IMR-90 (cell line): ENCODE results near the gene IQSEC1. TPM values are rescaled to one million over a fixed set of nuclear protein-coding genes. Genes with fewer than 3 reads are reported as not detected.

Source experiments
- ATAC-seq: fragments of 200-7000 bp; cut with Tn5 transposase; 2 replicates; pipeline ENCODE4 v1.9.1; 2020; ENCODE audit warnings: low read depth, mild to moderate bottlenecking, moderate library complexity
- BruUV-seq: library from RNA; stranded (reverse); fragments of 400-500 nt; replicated peaks from 2 replicates; lab custom pipeline; 2021; lab: Mats Ljungman, UMichigan
- CTCF ChIA-PET: fragments of 300-600 bp; formaldehyde crosslinking; extraction: SDS; loops from one replicate; lab custom pipeline; 2021; ENCODE audit warnings: antibody characterized with exemption; lab: Yijun Ruan, JAX
- POLR2A ChIA-PET: fragments of 300-600 bp; sonication (Branson Sonifier 250); formaldehyde crosslinking; loops from one replicate; lab custom pipeline; 2022; ENCODE audit warnings: antibody characterized with exemption; ENCODE audit not compliant: unreplicated experiment; lab: Charles Lee
- DNase-seq: peaks from one replicate; pipeline ENCODE4 v3.0.0; 2013
- H2AFZ ChIP-seq: replicated peaks from 2 replicates; pipeline ENCODE3; 2013; ENCODE audit warnings: low read length, mild to moderate bottlenecking; ENCODE audit not compliant: poor library complexity
- H2AK5ac ChIP-seq: 2 replicates; pipeline ENCODE4 v1.6.1; 2013; ENCODE audit warnings: low read depth, low read length, inconsistent platforms
- H2AK9ac ChIP-seq: replicated peaks from 2 replicates; pipeline ENCODE3; 2013; ENCODE audit warnings: mild to moderate bottlenecking, low read depth, low read length, moderate library complexity; ENCODE audit not compliant: poor library complexity
- H2BK120ac ChIP-seq: 2 replicates; pipeline ENCODE4 v1.6.1; 2013; ENCODE audit warnings: low read depth, low read length, inconsistent platforms
- H2BK15ac ChIP-seq: 3 replicates; pipeline ENCODE4 v1.6.1; 2013; ENCODE audit warnings: low read depth, low read length, inconsistent platforms
- H2BK20ac ChIP-seq: 2 replicates; pipeline ENCODE4 v1.6.1; 2013; ENCODE audit warnings: low read depth, mild to moderate bottlenecking, inconsistent platforms, low read length, moderate library complexity
- H2BK5ac ChIP-seq: 2 replicates; pipeline ENCODE4 v1.6.1; 2013; ENCODE audit warnings: mild to moderate bottlenecking, low read depth, low read length, inconsistent platforms; ENCODE audit not compliant: poor library complexity, severe bottlenecking
- H3K14ac ChIP-seq: replicated peaks from 2 replicates; pipeline ENCODE4 v1.6.1; 2013; ENCODE audit warnings: low read depth, low read length, inconsistent platforms
- H3K18ac ChIP-seq: 2 replicates; pipeline ENCODE4 v1.6.1; 2013; ENCODE audit warnings: low read depth, low read length, control low read depth
- H3K23ac ChIP-seq: 2 replicates; pipeline ENCODE4 v1.6.1; 2013; ENCODE audit warnings: low read depth, low read length, inconsistent platforms
- H3K27ac ChIP-seq: 2 replicates; pipeline ENCODE4 v1.5.1; 2013; ENCODE audit warnings: mild to moderate bottlenecking, control low read depth, low read length; ENCODE audit not compliant: insufficient read depth
- H3K27me3 ChIP-seq: 2 replicates; pipeline ENCODE4 v1.6.1; 2013; ENCODE audit warnings: low read length; ENCODE audit not compliant: control insufficient read depth, insufficient read depth
- H3K36me3 ChIP-seq: 2 replicates; pipeline ENCODE4 v1.6.1; 2013; ENCODE audit warnings: low read length, mixed read lengths; ENCODE audit not compliant: control insufficient read depth, insufficient read depth
- H3K4ac ChIP-seq: 2 replicates; pipeline ENCODE4 v1.6.1; 2013; ENCODE audit warnings: low read depth, low read length, inconsistent platforms
- H3K4me1 ChIP-seq: 2 replicates; pipeline ENCODE4 v1.6.1; 2013; ENCODE audit warnings: low read length, mixed read lengths; ENCODE audit not compliant: control insufficient read depth, insufficient read depth
- H3K4me2 ChIP-seq: 2 replicates; pipeline ENCODE4 v1.6.1; 2013; ENCODE audit warnings: low read depth, mild to moderate bottlenecking, control low read depth, low read length, moderate library complexity
- H3K4me3 ChIP-seq: 2 replicates; pipeline ENCODE4 v1.5.1; 2013; ENCODE audit warnings: low read depth, mild to moderate bottlenecking, control low read depth, low read length, moderate library complexity; ENCODE audit not compliant: insufficient read depth
- H3K56ac ChIP-seq: 2 replicates; pipeline ENCODE4 v1.6.1; 2013; ENCODE audit warnings: low read length, inconsistent platforms; ENCODE audit not compliant: insufficient read depth; ENCODE audit errors: extremely low read depth
- H3K79me1 ChIP-seq, 2 experiments: 2 replicates each; pipeline ENCODE4 v1.6.1; 2013; ENCODE audit warnings: low read length in 2 of 2, inconsistent platforms in 1 of 2, low read depth in 1 of 2
- H3K9ac ChIP-seq: 2 replicates; pipeline ENCODE4 v1.6.1; 2013; ENCODE audit warnings: low read depth, low read length, control low read depth
- H3K9me1 ChIP-seq: 2 replicates; pipeline ENCODE4 v1.6.1; 2013; ENCODE audit warnings: low read length, inconsistent platforms; ENCODE audit not compliant: insufficient read depth
- H3K9me3 ChIP-seq: 2 replicates; pipeline ENCODE4 v1.6.1; 2013; ENCODE audit warnings: low read length; ENCODE audit not compliant: control insufficient read depth, insufficient read depth
- H4K20me1 ChIP-seq: 2 replicates; pipeline ENCODE4 v1.6.1; 2013; ENCODE audit warnings: low read length, inconsistent platforms; ENCODE audit not compliant: insufficient read depth
- H4K5ac ChIP-seq: 2 replicates; pipeline ENCODE4 v1.6.1; 2013; ENCODE audit warnings: mild to moderate bottlenecking, low read depth, low read length, control low read depth
- H4K8ac ChIP-seq, 2 experiments: 2 replicates each; pipeline ENCODE4 v1.6.1; 2013; ENCODE audit warnings: low read depth in 2 of 2, low read length in 2 of 2, control low read depth in 1 of 2, inconsistent platforms in 1 of 2
- H4K91ac ChIP-seq: 2 replicates; pipeline ENCODE4 v1.6.1; 2013; ENCODE audit warnings: low read depth, low read length, inconsistent platforms; ENCODE audit not compliant: insufficient read depth
- FOS ChIP-seq: fragments of 150-350 bp; IDR thresholded peaks from 2 replicates; pipeline ENCODE4 v1.6.1; 2016; ENCODE audit warnings: low read depth, low read length
- MXI1 ChIP-seq: IDR thresholded peaks from 2 replicates; pipeline ENCODE4 v1.6.1; 2012; ENCODE audit warnings: low read depth, mild to moderate bottlenecking, low read length, moderate library complexity, borderline replicate concordance
- RAD21 ChIP-seq: IDR thresholded peaks from 2 replicates; pipeline ENCODE4 v1.6.1; 2012; ENCODE audit warnings: low read length, improper control_type of control experiment
- SMC3 ChIP-seq: fragments of 150-350 bp; IDR thresholded peaks from 2 replicates; pipeline ENCODE4 v1.6.1; 2016; ENCODE audit warnings: low read depth, mild to moderate bottlenecking, antibody characterized with exemption, low read length, moderate library complexity
- WGBS, 2 experiments: methylation state at CpG; one replicate each; pipeline versions ENCODE4 v1.1.5 to v1.1.7; 2013; ENCODE audit warnings: missing lambda C conversion rate in 2 of 2; ENCODE audit not compliant: insufficient read length in 1 of 2; ENCODE audit errors: extremely low coverage in 2 of 2; 5-methylcytosine and 5-hydroxymethylcytosine counted together
- dilution Hi-C: fragments of 300-500 bp; cut with HindIII; formaldehyde crosslinking; loops from one replicate; pipeline ENCODE4 v1.14.3; 2018; ENCODE audit warnings: low sequenced_read_pairs; ENCODE audit not compliant: unreplicated experiment
- in situ Hi-C: fragments of 300-500 bp; cut with MboI; formaldehyde crosslinking; loops from 3 replicates; pipeline ENCODE4 v1.14.3; 2019; ENCODE audit warnings: low sequenced_read_pairs, inconsistent platforms, mixed read lengths
- intact Hi-C: fragments of 100-400 bp; cut with micrococcal nuclease; formaldehyde crosslinking; loops from 2 replicates; pipeline ENCODE4 v1.10.0; 2022
- polyA plus RNA-seq, 3 experiments: library from polyadenylated mRNA; depleted of rRNA; stranded (reverse); fragments of >200 nt; gene quantifications; 2 replicates each; pipeline ENCODE4 v1.2.3, GENCODE V29; 2012; ENCODE audit warnings: low replicate concordance in 1 of 3
- total RNA-seq: library from RNA; depleted of rRNA; stranded (reverse); fragments of >200 nt; gene quantifications from 2 replicates; pipeline ENCODE4 v1.2.3, GENCODE V29; 2012
- TF ChIP-seq, protein P1 (sequence below): fragments of 150-350 bp; IDR thresholded peaks from 2 replicates; pipeline ENCODE4 v1.6.1; 2017; ENCODE audit warnings: mild to moderate bottlenecking, antibody characterized with exemption, low read length, low read depth
- TF ChIP-seq, protein P2 (sequence below): conservative IDR thresholded peaks from 2 replicates; pipeline ENCODE4 v1.5.1; 2012; ENCODE audit warnings: mild to moderate bottlenecking, low read depth, low read length, improper control_type of control experiment

IQSEC1 gene
- total and polyA plus RNA-seq, 2 of the 4 experiments (the other 2 are of a cell fraction) = 5.9 to 11.9 TPM

DNA sequence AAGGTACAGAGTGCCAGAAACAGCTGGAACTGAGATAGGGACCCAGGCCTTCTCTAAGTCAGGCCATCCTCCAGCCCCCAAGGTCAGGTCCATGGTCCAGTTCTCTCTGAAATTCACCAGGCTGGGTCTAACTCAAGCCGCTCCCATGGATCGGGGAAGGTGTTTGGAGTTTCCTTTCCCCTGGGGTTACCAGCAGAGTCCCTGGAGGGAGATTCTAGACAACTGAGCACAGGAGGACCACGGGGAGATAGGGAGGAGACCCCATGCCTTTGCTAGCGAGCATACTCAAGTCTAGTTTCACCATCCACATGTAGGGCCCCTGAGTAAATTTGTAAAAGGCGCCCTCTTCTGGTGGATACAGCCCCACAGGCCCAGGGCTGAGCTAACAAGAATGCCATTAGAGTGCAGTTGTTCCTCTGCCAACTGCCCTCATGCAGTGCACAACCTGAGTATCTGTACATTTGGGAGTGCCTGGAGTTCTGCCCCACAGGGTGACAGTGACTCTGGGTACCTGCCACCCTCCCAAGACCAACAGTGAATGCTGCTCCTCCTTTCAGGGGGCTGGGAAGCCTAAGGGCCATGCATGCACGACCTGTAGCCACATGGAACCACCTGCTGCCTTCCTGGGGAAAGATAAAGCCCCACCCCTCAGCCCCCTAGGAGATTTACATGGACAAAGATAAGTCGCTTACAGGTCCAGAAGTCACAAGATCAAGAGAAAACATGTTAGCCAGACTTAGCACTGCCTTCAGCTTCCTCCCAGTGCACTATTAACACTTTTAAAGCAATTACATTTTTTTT is 89.0 kb downstream of the IQSEC1 start:
- in situ Hi-C loops = no loop called here

More for the DNA sequence above, 89.0 kb downstream of the IQSEC1 start:
- Histone ChIP-seq H3K27me3 (no peaks in the 10 kb centered on the region), H3K9me1 (no peaks in the 10 kb centered on the region; the same call in 1 of the 2 replicates), H2BK5ac (no peak overlapping the region), H4K8ac (no peak overlapping the region), H3K23ac (no peak overlapping the region), H3K14ac (no peak overlapping the region), H2AK9ac (no peak overlapping the region), H2AFZ (peak overlapping the region; percentile 46), H2AK5ac (no peak overlapping the region), H3K56ac (no peak overlapping the region), H3K9me3 (no peaks in the 10 kb centered on the region), H2BK15ac (no peak overlapping the region), H2BK20ac (no peak overlapping the region), H3K4me2 (no peak overlapping the region), H4K20me1 (peaks cover 3% of the 10 kb centered on the region; the same call in 1 of the 2 replicates), H2BK120ac (no peak overlapping the region), H3K27ac (no peak overlapping the region), H3K4me1 (no peaks in the 10 kb centered on the region), H3K4me3 (no peak overlapping the region), H3K79me1 (peaks cover 1 to 7% of the 10 kb centered on the region in 2 experiments; a peak in 3 of 4 replicates), H3K36me3 (no peaks in the 10 kb centered on the region), H3K18ac (no peak overlapping the region), H3K4ac (no peak overlapping the region), H3K9ac (no peak overlapping the region), H4K91ac (no peak overlapping the region), H4K5ac (no peak overlapping the region)
- peak; percentile 95 for ATAC-seq
- dilution Hi-C loops = no loop called here
- BruUV-seq = no TSS peak
- ChIA-PET POLR2A (no interaction called here), CTCF (interaction anchor here (0.7 to 1.7 kb wide), 7 partner anchors 9 to 116 kb away, joined by 3 to 11 read pairs (median 3); no protein-coding TSS in a partner anchor)
- peak; percentile 70 for TF ChIP-seq SMC3
- TF ChIP-seq, protein P1, sequence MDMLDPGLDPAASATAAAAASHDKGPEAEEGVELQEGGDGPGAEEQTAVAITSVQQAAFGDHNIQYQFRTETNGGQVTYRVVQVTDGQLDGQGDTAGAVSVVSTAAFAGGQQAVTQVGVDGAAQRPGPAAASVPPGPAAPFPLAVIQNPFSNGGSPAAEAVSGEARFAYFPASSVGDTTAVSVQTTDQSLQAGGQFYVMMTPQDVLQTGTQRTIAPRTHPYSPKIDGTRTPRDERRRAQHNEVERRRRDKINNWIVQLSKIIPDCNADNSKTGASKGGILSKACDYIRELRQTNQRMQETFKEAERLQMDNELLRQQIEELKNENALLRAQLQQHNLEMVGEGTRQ = no peak
- 0 out of 2 replicates have a peak, but pooled peaks have one; percentile 15 for TF ChIP-seq MXI1
- no peak for TF ChIP-seq FOS
- peak; percentile 74 for TF ChIP-seq RAD21
- TF ChIP-seq, protein P2, sequence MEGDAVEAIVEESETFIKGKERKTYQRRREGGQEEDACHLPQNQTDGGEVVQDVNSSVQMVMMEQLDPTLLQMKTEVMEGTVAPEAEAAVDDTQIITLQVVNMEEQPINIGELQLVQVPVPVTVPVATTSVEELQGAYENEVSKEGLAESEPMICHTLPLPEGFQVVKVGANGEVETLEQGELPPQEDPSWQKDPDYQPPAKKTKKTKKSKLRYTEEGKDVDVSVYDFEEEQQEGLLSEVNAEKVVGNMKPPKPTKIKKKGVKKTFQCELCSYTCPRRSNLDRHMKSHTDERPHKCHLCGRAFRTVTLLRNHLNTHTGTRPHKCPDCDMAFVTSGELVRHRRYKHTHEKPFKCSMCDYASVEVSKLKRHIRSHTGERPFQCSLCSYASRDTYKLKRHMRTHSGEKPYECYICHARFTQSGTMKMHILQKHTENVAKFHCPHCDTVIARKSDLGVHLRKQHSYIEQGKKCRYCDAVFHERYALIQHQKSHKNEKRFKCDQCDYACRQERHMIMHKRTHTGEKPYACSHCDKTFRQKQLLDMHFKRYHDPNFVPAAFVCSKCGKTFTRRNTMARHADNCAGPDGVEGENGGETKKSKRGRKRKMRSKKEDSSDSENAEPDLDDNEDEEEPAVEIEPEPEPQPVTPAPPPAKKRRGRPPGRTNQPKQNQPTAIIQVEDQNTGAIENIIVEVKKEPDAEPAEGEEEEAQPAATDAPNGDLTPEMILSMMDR = peak; percentile 81
- DNase-seq = peak; percentile 66
- no CpG with 5 or more reads among the region's 7 CpGs for WGBS, 2 experiments
- intact Hi-C loops = loop anchor here (1.0 to 10.0 kb wide), 3 partner anchors 89 to 663 kb away; no protein-coding TSS in a partner anchor
